PC-3 (cell line): ENCODE measurements around the gene CTBP2. TPM values are rescaled to one million over a fixed set of nuclear protein-coding genes. Genes with fewer than 3 reads are reported as not detected.

Experiments used
- ATAC-seq: fragments of 200-7000 bp; cut with Tn5 transposase; 2 replicates; pipeline ENCODE4 v1.9.1; 2020; ENCODE audit warnings: mild to moderate bottlenecking, moderate library complexity
- BruUV-seq: library from RNA; stranded (reverse); fragments of 400-500 nt; replicated peaks from 2 replicates; lab custom pipeline; 2021; lab: Mats Ljungman, UMichigan
- CTCF ChIA-PET: fragments of 300-600 bp; sonication (Branson Sonifier 250); formaldehyde crosslinking; loops from one replicate; lab custom pipeline; 2022; ENCODE audit warnings: antibody characterized with exemption; lab: Charles Lee
- POLR2A ChIA-PET: fragments of 300-600 bp; sonication (Branson Sonifier 250); formaldehyde crosslinking; loops from one replicate; lab custom pipeline; 2022; ENCODE audit warnings: antibody characterized with exemption; ENCODE audit not compliant: unreplicated experiment; lab: Charles Lee
- DNase-seq: peaks from one replicate; pipeline ENCODE4 v3.0.0-alpha.2; 2015
- H2AFZ ChIP-seq: fragments of 300-600 bp; sonication (generic); 2 replicates; pipeline ENCODE4 v1.6.0; 2016; ENCODE audit warnings: antibody characterized with exemption, low read length
- H3F3A ChIP-seq: fragments of 300-600 bp; sonication (generic); one replicate; pipeline ENCODE4 v1.6.0; 2017; ENCODE audit warnings: antibody characterized with exemption, low read length, control low read depth, mild to moderate bottlenecking; ENCODE audit not compliant: unreplicated experiment
- H3K27ac ChIP-seq: fragments of 300-600 bp; sonication (generic); 2 replicates; pipeline ENCODE4 v1.5.1; 2016; ENCODE audit warnings: mild to moderate bottlenecking, low read length
- H3K27me3 ChIP-seq: fragments of 300-600 bp; sonication (generic); 2 replicates; pipeline ENCODE4 v1.6.1; 2016; ENCODE audit warnings: low read length, mixed read lengths
- H3K36me3 ChIP-seq: fragments of 300-600 bp; sonication (generic); 2 replicates; pipeline ENCODE4 v1.6.1; 2016; ENCODE audit warnings: low read depth, mixed run types, low read length, mixed read lengths
- H3K4me1 ChIP-seq: fragments of 300-600 bp; sonication (generic); 2 replicates; pipeline ENCODE4 v1.5.1; 2016; ENCODE audit warnings: low read length; ENCODE audit not compliant: insufficient read depth
- H3K4me2 ChIP-seq: fragments of 300-600 bp; sonication (generic); 2 replicates; pipeline ENCODE4 v1.6.0; 2016; ENCODE audit warnings: low read length
- H3K4me3 ChIP-seq: fragments of 300-600 bp; sonication (generic); 2 replicates; pipeline ENCODE4 v1.5.1; 2016; ENCODE audit warnings: mild to moderate bottlenecking, low read length, mixed read lengths
- H3K79me2 ChIP-seq: fragments of 300-600 bp; sonication (generic); 2 replicates; pipeline ENCODE4 v1.6.1; 2017; ENCODE audit warnings: low read length, mixed read lengths
- H3K9ac ChIP-seq: fragments of 300-600 bp; sonication (generic); 2 replicates; pipeline ENCODE4 v1.6.0; 2016; ENCODE audit warnings: mild to moderate bottlenecking, low read length
- H3K9me2 ChIP-seq: fragments of 300-600 bp; sonication (generic); replicated peaks from 2 replicates; pipeline ENCODE4 v1.6.1; 2016; ENCODE audit warnings: mixed run types, low read length, mixed read lengths
- H3K9me3 ChIP-seq: fragments of 300-600 bp; sonication (generic); 2 replicates; pipeline ENCODE4 v1.6.1; 2016; ENCODE audit warnings: low read length, mixed read lengths
- H4K20me1 ChIP-seq: fragments of 300-600 bp; sonication (generic); 2 replicates; pipeline ENCODE4 v1.6.1; 2016; ENCODE audit warnings: low read length, mixed read lengths
- EZH2 ChIP-seq: fragments of 300-600 bp; sonication (generic); IDR thresholded peaks from one replicate; pipeline ENCODE4 v1.6.1; 2017; ENCODE audit warnings: antibody characterized with exemption, mild to moderate bottlenecking, low read length; ENCODE audit not compliant: unreplicated experiment
- EZH2phosphoT487 ChIP-seq: fragments of 300-600 bp; sonication (generic); IDR thresholded peaks from 2 replicates; pipeline ENCODE4 v1.6.1; 2018; ENCODE audit warnings: mild to moderate bottlenecking, antibody characterized with exemption, low read length, borderline replicate concordance
- intact Hi-C: fragments of 100-400 bp; cut with micrococcal nuclease; formaldehyde crosslinking; loops from 2 replicates; pipeline ENCODE4 v1.9.0; 2023
- total RNA-seq: library from RNA; depleted of rRNA; stranded (reverse); fragments of >200 nt; gene quantifications from 2 replicates; pipeline ENCODE4 v1.2.3, GENCODE V29; 2014
- TF ChIP-seq, protein P1 (sequence below): fragments of 300-600 bp; sonication (generic); conservative IDR thresholded peaks from 2 replicates; pipeline ENCODE4 v1.5.1; 2017; ENCODE audit warnings: antibody characterized with exemption, low read depth, mild to moderate bottlenecking, low read length

CTBP2 gene
- total RNA-seq, 1 experiment from 2014 or later = 78.9 TPM

DNA sequence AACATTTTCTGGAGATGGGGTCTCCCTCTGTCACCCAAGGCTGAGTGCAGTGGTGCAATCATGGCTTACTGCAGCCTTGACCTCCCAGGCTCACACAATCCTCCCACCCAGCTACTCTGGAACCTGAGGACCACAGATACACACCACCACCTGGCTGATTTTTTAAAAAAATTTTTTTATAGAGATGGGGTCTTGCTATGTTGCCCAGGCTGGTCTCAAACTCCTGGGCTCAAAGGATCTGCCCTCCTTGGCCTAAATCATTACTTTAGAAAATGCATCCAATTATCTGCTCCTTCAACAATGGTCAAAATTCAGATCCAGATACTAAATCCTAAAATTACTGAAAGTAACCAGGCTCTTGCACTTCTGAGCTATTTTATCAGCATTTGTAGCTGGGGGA, 55.2 kb downstream of the CTBP2 start:
- no peak overlapping the region for H3K4me3 ChIP-seq
- ATAC-seq = no peak
- peaks cover 98% of the 10 kb centered on the region for H3K79me2 ChIP-seq
- H3K27ac ChIP-seq = no peak overlapping the region
- peaks cover 22% of the 10 kb centered on the region for H3K36me3 ChIP-seq
- POLR2A ChIA-PET = no interaction called here
- H3K9me2 ChIP-seq = no peaks in the 10 kb centered on the region
- H3K27me3 ChIP-seq = no peaks in the 10 kb centered on the region
- no TSS peak for BruUV-seq
- H4K20me1 ChIP-seq = peaks cover 16% of the 10 kb centered on the region; the same call in 1 of the 2 replicates
- intact Hi-C loops = no loop called here
- no peaks in the 10 kb centered on the region for H3K9me3 ChIP-seq
- H3K9ac ChIP-seq = no peak overlapping the region
- no peak overlapping the region for H3K4me2 ChIP-seq
- no peaks in the 10 kb centered on the region for H3K4me1 ChIP-seq
- TF ChIP-seq, protein P1, sequence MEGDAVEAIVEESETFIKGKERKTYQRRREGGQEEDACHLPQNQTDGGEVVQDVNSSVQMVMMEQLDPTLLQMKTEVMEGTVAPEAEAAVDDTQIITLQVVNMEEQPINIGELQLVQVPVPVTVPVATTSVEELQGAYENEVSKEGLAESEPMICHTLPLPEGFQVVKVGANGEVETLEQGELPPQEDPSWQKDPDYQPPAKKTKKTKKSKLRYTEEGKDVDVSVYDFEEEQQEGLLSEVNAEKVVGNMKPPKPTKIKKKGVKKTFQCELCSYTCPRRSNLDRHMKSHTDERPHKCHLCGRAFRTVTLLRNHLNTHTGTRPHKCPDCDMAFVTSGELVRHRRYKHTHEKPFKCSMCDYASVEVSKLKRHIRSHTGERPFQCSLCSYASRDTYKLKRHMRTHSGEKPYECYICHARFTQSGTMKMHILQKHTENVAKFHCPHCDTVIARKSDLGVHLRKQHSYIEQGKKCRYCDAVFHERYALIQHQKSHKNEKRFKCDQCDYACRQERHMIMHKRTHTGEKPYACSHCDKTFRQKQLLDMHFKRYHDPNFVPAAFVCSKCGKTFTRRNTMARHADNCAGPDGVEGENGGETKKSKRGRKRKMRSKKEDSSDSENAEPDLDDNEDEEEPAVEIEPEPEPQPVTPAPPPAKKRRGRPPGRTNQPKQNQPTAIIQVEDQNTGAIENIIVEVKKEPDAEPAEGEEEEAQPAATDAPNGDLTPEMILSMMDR = no peak
- TF ChIP-seq EZH2 (no peak), EZH2phosphoT487 (no peak)
- CTCF ChIA-PET = interaction anchor here (0.6 kb wide), 1 partner anchor 42 kb away, joined by 3 read pairs; no protein-coding TSS in a partner anchor
- H3F3A ChIP-seq = no peaks in the 10 kb centered on the region
- no peak overlapping the region for H2AFZ ChIP-seq
- no peak for DNase-seq

DNA sequence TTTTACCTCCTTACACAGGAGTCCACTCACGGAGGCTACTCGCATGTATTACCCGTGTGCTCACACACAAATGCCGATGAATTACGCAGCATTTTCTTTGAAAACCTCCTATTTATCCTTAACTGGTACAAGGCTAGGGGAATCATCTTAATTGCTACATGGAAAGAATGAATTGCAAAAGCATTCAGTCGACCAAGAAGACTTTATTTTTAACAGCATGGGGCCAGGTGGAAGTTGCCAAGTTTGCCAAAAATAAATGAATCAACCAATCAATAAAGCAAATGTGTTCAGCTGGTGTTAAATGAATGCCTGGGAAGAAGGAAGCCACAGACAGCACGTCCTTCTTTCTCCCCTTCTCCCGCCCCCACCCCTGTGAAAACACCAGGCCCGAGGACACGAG, 55.8 kb downstream of the CTBP2 start:
- no peak overlapping the region for H3K27ac ChIP-seq
- POLR2A ChIA-PET = no interaction called here
- no peak overlapping the region for H3K4me2 ChIP-seq
- peaks cover 98% of the 10 kb centered on the region for H3K79me2 ChIP-seq
- no peak overlapping the region for H3K9ac ChIP-seq
- intact Hi-C loops = no loop called here
- no peaks in the 10 kb centered on the region for H3K9me3 ChIP-seq
- H4K20me1 ChIP-seq = peaks cover 16% of the 10 kb centered on the region; the same call in 1 of the 2 replicates
- DNase-seq (no peak), ATAC-seq (no peak)
- no peaks in the 10 kb centered on the region for H3F3A ChIP-seq
- TF ChIP-seq EZH2 = no peak
- no peak overlapping the region for H2AFZ ChIP-seq
- no peaks in the 10 kb centered on the region for H3K27me3 ChIP-seq
- H3K4me3 ChIP-seq = no peak overlapping the region
- no peaks in the 10 kb centered on the region for H3K9me2 ChIP-seq
- BruUV-seq = no TSS peak
- CTCF ChIA-PET = no interaction called here
- H3K4me1 ChIP-seq = no peaks in the 10 kb centered on the region
- H3K36me3 ChIP-seq = peaks cover 16% of the 10 kb centered on the region

DNA sequence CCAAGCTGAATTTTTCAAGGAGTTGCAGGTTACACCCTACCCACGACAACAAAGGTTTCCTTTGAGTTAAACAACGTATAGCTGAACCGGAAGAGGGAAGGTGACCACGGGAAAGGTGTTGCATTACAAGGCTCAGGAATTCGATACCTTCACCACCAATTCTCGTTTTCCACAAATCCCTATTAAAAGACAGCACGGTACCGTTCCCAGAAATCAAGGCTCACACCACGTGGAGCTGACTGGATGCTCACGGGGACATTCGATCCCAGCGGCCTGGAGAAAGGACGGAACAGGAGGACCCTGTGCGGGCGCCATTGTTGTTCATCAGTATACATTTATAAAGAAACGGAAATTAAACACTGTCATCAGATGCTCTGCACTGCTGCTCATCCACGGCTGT, 56.4 kb downstream of the CTBP2 start:
- CTCF ChIA-PET = interaction anchor here (1.1 kb wide), 1 partner anchor 38 kb away, joined by 3 read pairs; no protein-coding TSS in a partner anchor
- DNase-seq (no peak), ATAC-seq (no peak)
- no TSS peak for BruUV-seq
- intact Hi-C loops = no loop called here
- Histone ChIP-seq H3K27ac (no peak overlapping the region), H3K9me3 (no peaks in the 10 kb centered on the region), H2AFZ (no peak overlapping the region), H3K4me3 (no peak overlapping the region), H3K79me2 (peaks cover 98% of the 10 kb centered on the region), H3K4me2 (no peak overlapping the region), H3K36me3 (peaks cover 10% of the 10 kb centered on the region), H3K9me2 (no peaks in the 10 kb centered on the region), H3K9ac (no peak overlapping the region), H3K27me3 (no peaks in the 10 kb centered on the region), H3F3A (no peaks in the 10 kb centered on the region), H3K4me1 (no peaks in the 10 kb centered on the region), H4K20me1 (peaks cover 16% of the 10 kb centered on the region; the same call in 1 of the 2 replicates)
- POLR2A ChIA-PET = no interaction called here
- TF ChIP-seq EZH2 = no peak
- no peak for TF ChIP-seq EZH2phosphoT487
- TF ChIP-seq, protein P1 = no peak
